MM.1S (cell line): ENCODE results near the gene BRINP2.

Source experiments
- DNase-seq: peaks from one replicate; pipeline ENCODE4 v3.0.0-alpha.2; 2015
- H2AFZ ChIP-seq: fragments of 300-600 bp; sonication (generic); 2 replicates; pipeline ENCODE4 v1.6.0; 2016; ENCODE audit warnings: antibody characterized with exemption, low read length
- H3F3A ChIP-seq: fragments of 300-600 bp; sonication (generic); 2 replicates; pipeline ENCODE4 v1.6.1; 2016; ENCODE audit warnings: mild to moderate bottlenecking, antibody characterized with exemption, low read length, moderate library complexity, mixed read lengths; ENCODE audit not compliant: insufficient read depth
- H3K27ac ChIP-seq: fragments of 300-600 bp; sonication (generic); 2 replicates; pipeline ENCODE4 v1.5.1; 2016; ENCODE audit warnings: mild to moderate bottlenecking, low read length
- H3K27me3 ChIP-seq: fragments of 300-600 bp; sonication (generic); replicated peaks from 2 replicates; pipeline ENCODE4 v1.6.0; 2016; ENCODE audit warnings: low read length; ENCODE audit not compliant: insufficient read depth
- H3K36me3 ChIP-seq: fragments of 300-600 bp; sonication (generic); replicated peaks from 2 replicates; pipeline ENCODE4 v1.6.1; 2016; ENCODE audit warnings: mild to moderate bottlenecking, low read length, mixed read lengths; ENCODE audit not compliant: insufficient read depth
- H3K4me1 ChIP-seq: fragments of 300-600 bp; sonication (generic); 2 replicates; pipeline ENCODE4 v1.6.1; 2016; ENCODE audit warnings: low read length, mixed read lengths
- H3K4me2 ChIP-seq: fragments of 300-600 bp; sonication (generic); 2 replicates; pipeline ENCODE4 v1.6.0; 2016; ENCODE audit warnings: low read depth, low read length
- H3K4me3 ChIP-seq: fragments of 300-600 bp; sonication (generic); 2 replicates; pipeline ENCODE4 v1.5.1; 2016; ENCODE audit warnings: low read length, mixed read lengths
- H3K79me2 ChIP-seq: fragments of 300-600 bp; sonication (generic); 2 replicates; pipeline ENCODE4 v1.6.1; 2016; ENCODE audit warnings: mixed run types, low read length, mixed read lengths
- H3K9ac ChIP-seq: fragments of 300-600 bp; sonication (generic); 2 replicates; pipeline ENCODE4 v1.6.1; 2016; ENCODE audit warnings: low read length, mixed read lengths
- H3K9me2 ChIP-seq: fragments of 300-600 bp; sonication (generic); replicated peaks from 2 replicates; pipeline ENCODE4 v1.6.1; 2016; ENCODE audit warnings: mild to moderate bottlenecking, low read length, mixed read lengths; ENCODE audit not compliant: insufficient read depth
- H3K9me3 ChIP-seq: fragments of 300-600 bp; sonication (generic); replicated peaks from 2 replicates; pipeline ENCODE4 v1.6.1; 2016; ENCODE audit warnings: mild to moderate bottlenecking, low read length, mixed read lengths; ENCODE audit not compliant: insufficient read depth
- H4K20me1 ChIP-seq: fragments of 300-600 bp; sonication (generic); 2 replicates; pipeline ENCODE4 v1.6.1; 2016; ENCODE audit warnings: mild to moderate bottlenecking, low read length, moderate library complexity, mixed read lengths; ENCODE audit not compliant: insufficient read depth
- CTCF ChIP-seq: fragments of 300-600 bp; sonication (generic); IDR thresholded peaks from 2 replicates; pipeline ENCODE4 v1.5.1; 2016; ENCODE audit warnings: antibody characterized with exemption, low read length, mixed read lengths
- EZH2 ChIP-seq: fragments of 300-600 bp; sonication (generic); optimal IDR thresholded peaks from 2 replicates; pipeline ENCODE3; 2017; ENCODE audit warnings: low read depth, mild to moderate bottlenecking, antibody characterized with exemption, low read length, mixed read lengths
- EZH2phosphoT487 ChIP-seq: fragments of 300-600 bp; sonication (generic); IDR thresholded peaks from 2 replicates; pipeline ENCODE4 v1.6.1; 2018; ENCODE audit warnings: antibody characterized with exemption, low read length

BRINP2 gene

GRCh38 chr1:177248258-177248657, 77.5 kb downstream of the BRINP2 start:
- H3K4me2 ChIP-seq: no peak overlapping the region

GRCh38 chr1:177249231-177249630, 78.5 kb downstream of the BRINP2 start:
- H3K4me2 ChIP-seq: no peak overlapping the region

More at GRCh38 chr1:177248258-177248657, 77.5 kb downstream of the BRINP2 start:
- H3K9me2 ChIP-seq: no peaks in the 10 kb centered on the region
- H3K79me2 ChIP-seq: no peaks in the 10 kb centered on the region
- no peaks in the 10 kb centered on the region for H3K4me1 ChIP-seq
- no peaks in the 10 kb centered on the region for H3F3A ChIP-seq
- no peak overlapping the region for H3K27ac ChIP-seq
- H3K36me3 ChIP-seq: no peaks in the 10 kb centered on the region
- H4K20me1 ChIP-seq: no peaks in the 10 kb centered on the region
- DNase-seq: no peak
- H3K4me3 ChIP-seq: no peak overlapping the region
- no peaks in the 10 kb centered on the region for H3K9me3 ChIP-seq
- no peak overlapping the region for H2AFZ ChIP-seq
- TF ChIP-seq EZH2phosphoT487 (no peak), EZH2 (no peak), CTCF (no peak)
- no peak overlapping the region for H3K9ac ChIP-seq
- H3K27me3 ChIP-seq: no peaks in the 10 kb centered on the region

GRCh38 chr1:177252877-177253276, 82.1 kb downstream of the BRINP2 start:
- Histone ChIP-seq H3K79me2 (no peaks in the 10 kb centered on the region), H3K36me3 (no peaks in the 10 kb centered on the region), H3K27me3 (no peaks in the 10 kb centered on the region), H3K9me2 (no peaks in the 10 kb centered on the region), H3K4me1 (no peaks in the 10 kb centered on the region), H3K9ac (no peak overlapping the region), H3K4me3 (no peak overlapping the region), H3F3A (no peaks in the 10 kb centered on the region), H4K20me1 (no peaks in the 10 kb centered on the region), H2AFZ (no peak overlapping the region), H3K9me3 (no peaks in the 10 kb centered on the region), H3K4me2 (no peak overlapping the region), H3K27ac (no peak overlapping the region)
- DNase-seq: no peak
- TF ChIP-seq EZH2 (no peak), EZH2phosphoT487 (no peak), CTCF (no peak)

More at GRCh38 chr1:177249231-177249630, 78.5 kb downstream of the BRINP2 start:
- Histone ChIP-seq H3K9ac (no peak overlapping the region), H3K4me3 (no peak overlapping the region), H3F3A (no peaks in the 10 kb centered on the region), H3K27me3 (no peaks in the 10 kb centered on the region), H3K36me3 (no peaks in the 10 kb centered on the region), H3K9me3 (no peaks in the 10 kb centered on the region), H3K9me2 (no peaks in the 10 kb centered on the region), H4K20me1 (no peaks in the 10 kb centered on the region), H3K4me1 (no peaks in the 10 kb centered on the region), H3K79me2 (no peaks in the 10 kb centered on the region), H2AFZ (no peak overlapping the region), H3K27ac (no peak overlapping the region)
- no peak for DNase-seq
- TF ChIP-seq EZH2phosphoT487 (no peak), EZH2 (no peak), CTCF (no peak)
